K562 (cell line): Measurements from ENCODE around the gene RIPOR2. TPM values are rescaled to one million over a fixed set of nuclear protein-coding genes. Genes with fewer than 3 reads are reported as not detected.

Source experiments
- ATAC-seq: fragments of 200-7000 bp; cut with Tn5 transposase; 3 replicates; pipeline ENCODE4 v1.9.1; 2020; ENCODE audit warnings: moderate library complexity
- BruUV-seq: library from RNA; stranded (reverse); fragments of 400-500 nt; replicated peaks from 2 replicates; lab custom pipeline; 2021; lab: Mats Ljungman, UMichigan
- CTCF ChIA-PET: fragments of 300-600 bp; formaldehyde crosslinking; extraction: SDS; loops from one replicate; lab custom pipeline; 2021; ENCODE audit warnings: low intra/inter-chr PET ratio; lab: Yijun Ruan, JAX
- POLR2A ChIA-PET: fragments of 300-600, 350-650 bp; sonication (Branson Sonifier 250); formaldehyde crosslinking; extraction: SDS; loops from one replicate; lab custom pipeline; 2021; ENCODE audit warnings: antibody characterized with exemption, inconsistent platforms; lab: Yijun Ruan, JAX
- DNase-seq, 4 experiments: peaks; one replicate each; pipeline versions ENCODE4 v3.0.0 to v3.0.0-alpha.2; 2011 to 2018; ENCODE audit warnings: low spot score in 3 of 4, mixed read lengths in 3 of 4; ENCODE audit errors: extremely low read depth in 1 of 4
- FAIRE-seq: peaks from 2 replicates; lab custom pipeline; 2011; peaks lifted over from hg19 to GRCh38; lab: Jason Lieb, UNC
- H2AFZ ChIP-seq: 2 replicates; pipeline ENCODE4 v1.6.0; 2011; ENCODE audit warnings: low read depth, low read length, control low read depth, inconsistent platforms
- H3K27ac ChIP-seq: fragments of 200-600 bp; 3 replicates; pipeline ENCODE4 v1.8.0; 2011; ENCODE audit warnings: low read depth, mild to moderate bottlenecking, control low read depth, inconsistent platforms, low read length, moderate library complexity, mixed read lengths; ENCODE audit errors: extremely low read depth
- H3K27me3 ChIP-seq, 2 experiments: fragments of 300-600 bp in 1 of 2; 2 replicates in 1 of 2; 3 replicates in 1 of 2; pipeline versions ENCODE4 v1.6.0 to v1.8.0; 2011; ENCODE audit warnings: inconsistent platforms in 2 of 2, low read length in 2 of 2, mild to moderate bottlenecking in 1 of 2, mixed read lengths in 1 of 2, moderate library complexity in 1 of 2; ENCODE audit not compliant: control insufficient read depth in 2 of 2, insufficient read depth in 2 of 2
- H3K36me3 ChIP-seq: fragments of 300-600 bp; 3 replicates; pipeline ENCODE4 v1.8.0; 2011; ENCODE audit warnings: mild to moderate bottlenecking, low read length, inconsistent platforms; ENCODE audit not compliant: control insufficient read depth, insufficient read depth
- H3K4me1 ChIP-seq, 2 experiments: fragments of 200-600 bp in 1 of 2; replicated peaks in 1 of 2; 2 replicates in 1 of 2; 3 replicates in 1 of 2; pipeline versions ENCODE4 v1.5.1 to v1.8.0; 2011; ENCODE audit warnings: inconsistent platforms in 2 of 2, low read length in 2 of 2, mild to moderate bottlenecking in 1 of 2, mixed read lengths in 1 of 2, moderate library complexity in 1 of 2; ENCODE audit not compliant: control insufficient read depth in 2 of 2, insufficient read depth in 2 of 2
- H3K4me2 ChIP-seq: 2 replicates; pipeline ENCODE4 v1.6.1; 2011; ENCODE audit warnings: low read length, control low read depth, inconsistent platforms, mixed read lengths; ENCODE audit not compliant: insufficient read depth
- H3K4me3 ChIP-seq: fragments of 200-600 bp; sonication (generic), shearing (Covaris generic); 2 replicates; pipeline ENCODE4 v1.5.1; 2016; ENCODE audit warnings: control low read depth, inconsistent platforms
- H3K79me2 ChIP-seq: fragments of 200-600 bp; 3 replicates; pipeline ENCODE4 v1.8.0; 2011; ENCODE audit warnings: low read length, inconsistent platforms; ENCODE audit not compliant: control insufficient read depth, insufficient read depth
- H3K9ac ChIP-seq, 2 experiments: 2 replicates each; pipeline versions ENCODE4 v1.6.0 to v1.6.1; 2011; ENCODE audit warnings: low read depth in 2 of 2, low read length in 2 of 2, control low read depth in 1 of 2, inconsistent platforms in 1 of 2, mild to moderate bottlenecking in 1 of 2, mixed read lengths in 1 of 2; ENCODE audit not compliant: insufficient read depth in 1 of 2
- H3K9me1 ChIP-seq: one replicate; pipeline ENCODE4 v1.6.0; 2011; ENCODE audit warnings: inconsistent platforms, mild to moderate bottlenecking, low read length, moderate library complexity; ENCODE audit not compliant: control insufficient read depth, insufficient read depth
- H3K9me3 ChIP-seq: replicated peaks from 2 replicates; pipeline ENCODE4 v1.5.1; 2011; ENCODE audit warnings: low read depth, low read length, inconsistent platforms; ENCODE audit not compliant: control insufficient read depth, insufficient read depth
- H4K20me1 ChIP-seq: replicated peaks from 2 replicates; pipeline ENCODE4 v1.6.1; 2011; ENCODE audit warnings: low read length, inconsistent platforms, mixed read lengths; ENCODE audit not compliant: control insufficient read depth, insufficient read depth
- CTBP1 ChIP-seq: fragments of 450-650 bp; IDR thresholded peaks from 2 replicates; pipeline ENCODE4 v1.6.1; 2016; ENCODE audit warnings: borderline replicate concordance
- DEAF1 ChIP-seq: fragments of 450-650 bp; formaldehyde crosslinking; IDR thresholded peaks from 2 replicates; pipeline ENCODE4 v1.4.0; 2020; ENCODE audit warnings: mild to moderate bottlenecking, moderate library complexity
- EHMT2 ChIP-seq: fragments of 450-650 bp; IDR thresholded peaks from 2 replicates; pipeline ENCODE4 v1.6.1; 2018; ENCODE audit warnings: antibody characterized with exemption
- ELF1 ChIP-seq: fragments of 200-800 bp; sonication (Bioruptor generic); IDR thresholded peaks from 2 replicates; pipeline ENCODE4 v1.6.1; 2016; ENCODE audit warnings: missing genetic modification characterization, missing compliant biosample characterization
- KDM4B ChIP-seq, 2 experiments: fragments of 450-650 bp in 1 of 2; sonication (generic) in 1 of 2; IDR thresholded peaks; 2 replicates each; pipeline ENCODE4 v1.6.1; 2016 to 2017; ENCODE audit warnings: borderline replicate concordance in 2 of 2, antibody characterized with exemption in 1 of 2, low read depth in 1 of 2, mild to moderate bottlenecking in 1 of 2
- LARP7 ChIP-seq: fragments of 450-650 bp; IDR thresholded peaks from 2 replicates; pipeline ENCODE4 v1.6.1; 2016
- MYNN ChIP-seq, 2 experiments: sonication (generic); formaldehyde crosslinking in 1 of 2; IDR thresholded peaks; 2 replicates each; pipeline versions ENCODE4 v1.5.0 to v1.6.1; 2016 to 2020; ENCODE audit warnings: antibody characterized with exemption in 1 of 2, missing genetic modification reagents in 1 of 2
- PHF8 ChIP-seq: fragments of 200-600 bp; sonication (generic); IDR thresholded peaks from 2 replicates; pipeline ENCODE4 v1.6.1; 2012; ENCODE audit warnings: mixed run types, mild to moderate bottlenecking, inconsistent platforms, low read length, moderate library complexity, borderline replicate concordance
- RCOR1 ChIP-seq, 2 experiments: IDR thresholded peaks; 2 replicates each; pipeline ENCODE4 v1.6.1; 2012; ENCODE audit warnings: low read depth in 2 of 2, low read length in 2 of 2, borderline replicate concordance in 1 of 2, improper control_type of control experiment in 1 of 2
- SNAPC5 ChIP-seq: fragments of 250-450 bp; sonication (Bioruptor Pico); IDR thresholded peaks from 2 replicates; pipeline ENCODE4 v1.8.0; 2021; ENCODE audit warnings: moderate library complexity, mild to moderate bottlenecking, inconsistent platforms
- THRA ChIP-seq: fragments of 450-650 bp; IDR thresholded peaks from 2 replicates; pipeline ENCODE4 v1.6.1; 2017; ENCODE audit warnings: mild to moderate bottlenecking, moderate library complexity
- ZNF212 ChIP-seq: fragments of 450-650 bp; formaldehyde crosslinking; IDR thresholded peaks from 2 replicates; pipeline ENCODE4 v1.4.0; 2020; ENCODE audit warnings: mild to moderate bottlenecking
- ZNF354B ChIP-seq: fragments of 250-450 bp; sonication (Bioruptor Pico); IDR thresholded peaks from 2 replicates; pipeline ENCODE4 v1.4.0; 2020
- ZNF395 ChIP-seq: fragments of 200-800 bp; sonication (Bioruptor generic); IDR thresholded peaks from 2 replicates; pipeline ENCODE4 v1.6.1; 2017; ENCODE audit warnings: missing genetic modification characterization, missing compliant biosample characterization
- ZNF436 ChIP-seq: fragments of 250-450, 450-650 bp; sonication (Bioruptor Pico); formaldehyde crosslinking; IDR thresholded peaks from 2 replicates; pipeline ENCODE4 v1.7.0; 2020; ENCODE audit warnings: mild to moderate bottlenecking
- WGBS: fragments of 100-300 bp; shearing (Covaris generic); methylation state at CpG from one replicate; pipeline ENCODE4 v1.1.6; 2016; ENCODE audit warnings: low coverage, mixed read lengths; ENCODE audit not compliant: insufficient coverage; ENCODE audit errors: missing lambda C conversion rate; 5-methylcytosine and 5-hydroxymethylcytosine counted together
- in situ Hi-C: fragments of 300-500 bp; cut with MboI; formaldehyde crosslinking; loops from 4 replicates; pipeline ENCODE4 v1.15.0; 2018; ENCODE audit warnings: inconsistent platforms, mixed read lengths
- intact Hi-C: fragments of 100-400 bp; cut with micrococcal nuclease; formaldehyde crosslinking; loops from 2 replicates; pipeline ENCODE4 v1.14.2; 2022
- polyA plus RNA-seq, 8 experiments: library from polyadenylated mRNA; depleted of rRNA in 4 of 8; stranded (reverse) in 5 of 8; unstranded in 3 of 8; fragments of >200 nt; fragmentation: Nextera tagmentation in 2 of 8; fragmentation: Illumina TruSeq in 1 of 8; extraction: Ambion mirVana in 2 of 8; extraction: Trizol in 1 of 8; gene quantifications; 2 replicates each; pipeline versions ENCODE4 v1.2.1 to v1.2.3, GENCODE V29; 2011 to 2014; ENCODE audit warnings: inconsistent platforms in 1 of 8, missing spikeins in 1 of 8
- total RNA-seq, 7 experiments: library from RNA; depleted of rRNA in 6 of 7; stranded (reverse); fragments of >200 nt in 6 of 7; fragmentation: Illumina TruSeq in 2 of 7; extraction: Trizol in 2 of 7; gene quantifications; 2 replicates each; pipeline versions ENCODE4 v1.2.1 to v1.2.3, GENCODE V29; 2011 to 2021; ENCODE audit warnings: low replicate concordance in 1 of 7
- TF ChIP-seq, protein P1 (sequence below): fragments of 250-450 bp; sonication (Bioruptor Pico); IDR thresholded peaks from 2 replicates; pipeline ENCODE4 v1.4.0; 2020; ENCODE audit warnings: borderline replicate concordance

RIPOR2 gene
- total and polyA plus RNA-seq, 9 of the 15 experiments (the other 6 are each of a cell fraction or from before 2014, with no cell fraction given), result 0.04 to 1.0 (median 0.47) TPM; not detected in 2

GRCh38 chr6:24882295-24882694 is 53.5 kb downstream of the RIPOR2 start:
- no peak for TF ChIP-seq ZNF436 (CRISPR knock-in tag)
- no peak for TF ChIP-seq RCOR1 (IDR thresholded peaks at IDR 0.05; ENCODE audit: borderline replicate concordance in 1 of 2, low read depth in 2 of 2, low read length in 2 of 2)
- no peak for TF ChIP-seq SNAPC5 (CRISPR knock-in tag)
- TF ChIP-seq DEAF1 (CRISPR knock-in tag), result no peak
- no peak for TF ChIP-seq ELF1 (tag)
- TF ChIP-seq KDM4B (IDR thresholded peaks at IDR 0.05; ENCODE audit: borderline replicate concordance in 2 of 2, low read depth in 1 of 2), result no peak
- TF ChIP-seq THRA, result no peak
- TF ChIP-seq MYNN (IDR thresholded peaks at IDR 0.05), result no peak
- no peak for TF ChIP-seq MYNN (CRISPR knock-in tag; IDR thresholded peaks at IDR 0.05)
- no peak for TF ChIP-seq PHF8
- no peak for TF ChIP-seq LARP7
- no peak for TF ChIP-seq ZNF212
- TF ChIP-seq EHMT2, result no peak
- no peak for TF ChIP-seq ZNF354B
- no peak for TF ChIP-seq ZNF395
- TF ChIP-seq CTBP1, result no peak
- TF ChIP-seq, protein P1, sequence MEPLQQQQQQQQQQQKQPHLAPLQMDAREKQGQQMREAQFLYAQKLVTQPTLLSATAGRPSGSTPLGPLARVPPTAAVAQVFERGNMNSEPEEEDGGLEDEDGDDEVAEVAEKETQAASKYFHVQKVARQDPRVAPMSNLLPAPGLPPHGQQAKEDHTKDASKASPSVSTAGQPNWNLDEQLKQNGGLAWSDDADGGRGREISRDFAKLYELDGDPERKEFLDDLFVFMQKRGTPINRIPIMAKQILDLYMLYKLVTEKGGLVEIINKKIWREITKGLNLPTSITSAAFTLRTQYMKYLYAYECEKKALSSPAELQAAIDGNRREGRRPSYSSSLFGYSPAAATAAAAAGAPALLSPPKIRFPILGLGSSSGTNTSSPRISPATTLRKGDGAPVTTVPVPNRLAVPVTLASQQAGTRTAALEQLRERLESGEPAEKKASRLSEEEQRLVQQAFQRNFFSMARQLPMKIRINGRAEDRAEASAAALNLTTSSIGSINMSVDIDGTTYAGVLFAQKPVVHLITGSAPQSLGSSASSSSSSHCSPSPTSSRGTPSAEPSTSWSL (CRISPR knock-in tag), result no peak
- TF ChIP-seq, all 486 proteins: peak for 0
- intact Hi-C loops, result no loop called here
- H3K9me3 ChIP-seq, result no peaks in the 10 kb centered on the region
- no peaks in the 10 kb centered on the region for H3K9me1 ChIP-seq
- H3K36me3 ChIP-seq, result no peaks in the 10 kb centered on the region
- CTCF ChIA-PET, result no interaction called here
- DNase-seq (no peak), FAIRE-seq (no peak), ATAC-seq (no peak)
- no peak overlapping the region for H2AFZ ChIP-seq
- peaks cover 10 to 22% of the 10 kb centered on the region in 2 experiments; a peak in 4 of 5 replicates for H3K27me3 ChIP-seq
- H3K4me1 ChIP-seq, result no peaks in the 10 kb centered on the region
- POLR2A ChIA-PET, result interaction anchor here (1.5 to 1.7 kb wide), 3 partner anchors 10 to 31 kb away, joined by 4 to 5 read pairs (median 4); no protein-coding TSS in a partner anchor
- H3K9ac ChIP-seq, result no peak overlapping the region
- H3K4me3 ChIP-seq, result no peak overlapping the region
- in situ Hi-C loops, result no loop called here
- no peak overlapping the region for H3K4me2 ChIP-seq
- no peak overlapping the region for H3K27ac ChIP-seq
- no peaks in the 10 kb centered on the region for H3K79me2 ChIP-seq
- no peaks in the 10 kb centered on the region for H4K20me1 ChIP-seq
- no TSS peak for BruUV-seq
- 0% methylated on average over 3 of the region's 3 CpGs for WGBS
